Measurements from ENCODE around the gene ACP3.

Gene ACP3

GRCh38 chr3:132315851-132316250 is 1.4 kb upstream of the ACP3 start:
- DNase-seq (ENCODE audit: low read depth in 2 of 2): no peak

DNA sequence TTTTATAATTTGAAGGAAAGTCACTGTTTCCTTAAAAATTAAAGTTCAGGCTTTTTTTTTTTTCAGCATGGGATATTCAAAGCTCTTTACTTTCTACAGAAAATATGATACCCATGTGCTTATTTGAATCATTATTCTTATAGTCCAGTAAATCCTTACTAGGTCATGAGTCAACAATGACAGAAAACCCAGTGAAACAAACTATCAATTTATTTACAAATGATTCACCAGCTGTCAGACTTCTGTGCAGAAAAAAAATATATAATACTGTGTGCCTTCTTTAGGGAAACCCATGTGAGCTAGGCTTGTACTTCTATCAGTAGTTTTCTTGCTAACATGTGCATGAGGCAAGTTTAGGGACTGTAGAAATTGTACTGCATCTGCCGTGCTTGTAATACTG is 1.2 kb downstream of the ACP3 start:
- DNase-seq (ENCODE audit: low read depth in 2 of 2): no peak

DNA sequence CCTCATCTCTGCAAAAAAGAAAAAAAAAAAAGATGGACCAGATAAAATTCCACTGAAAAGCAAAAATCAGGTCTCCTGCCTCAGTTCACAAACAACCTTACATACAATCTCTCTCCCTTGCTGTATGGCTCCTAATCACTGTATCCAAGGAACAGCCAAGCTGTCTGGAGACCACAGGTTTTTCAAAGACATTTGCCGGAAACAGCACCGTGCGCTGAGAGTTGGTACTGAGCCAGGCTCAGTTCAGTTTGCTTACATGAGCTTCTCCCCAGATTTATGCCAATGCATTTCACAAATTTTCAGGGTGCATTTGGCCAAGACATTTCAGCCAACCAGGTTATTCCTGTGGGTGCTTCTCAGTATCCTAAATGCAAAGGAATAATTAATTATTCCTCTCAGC is 4.1 kb downstream of the ACP3 start:
- DNase-seq (ENCODE audit: low read depth in 2 of 2): no peak

DNA sequence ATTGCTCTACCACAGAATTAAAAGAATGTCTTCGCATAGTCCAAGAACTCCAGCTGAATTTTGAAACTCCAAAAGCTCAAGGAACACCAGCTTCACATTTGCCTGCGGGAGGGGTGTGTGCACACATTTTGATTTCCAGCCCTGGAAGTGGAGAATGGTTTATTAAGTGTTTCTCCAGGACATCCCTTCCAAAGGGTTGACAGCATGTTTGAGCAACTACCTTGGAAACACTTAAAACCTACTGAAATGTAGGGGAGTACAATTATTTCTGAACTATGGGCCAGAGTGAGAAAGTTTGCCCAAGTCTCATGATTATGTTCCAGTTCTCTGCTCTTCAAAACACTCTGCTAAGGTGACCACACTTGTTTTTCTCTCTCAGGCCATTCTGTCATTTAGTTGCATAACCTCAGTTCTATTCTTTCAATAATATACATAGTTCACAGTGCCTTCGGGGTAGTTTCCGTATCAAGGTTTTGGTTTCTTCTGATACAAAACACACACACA is 7.9 kb downstream of the ACP3 start:
- DNase-seq (ENCODE audit: low read depth in 2 of 2): no peak

DNA sequence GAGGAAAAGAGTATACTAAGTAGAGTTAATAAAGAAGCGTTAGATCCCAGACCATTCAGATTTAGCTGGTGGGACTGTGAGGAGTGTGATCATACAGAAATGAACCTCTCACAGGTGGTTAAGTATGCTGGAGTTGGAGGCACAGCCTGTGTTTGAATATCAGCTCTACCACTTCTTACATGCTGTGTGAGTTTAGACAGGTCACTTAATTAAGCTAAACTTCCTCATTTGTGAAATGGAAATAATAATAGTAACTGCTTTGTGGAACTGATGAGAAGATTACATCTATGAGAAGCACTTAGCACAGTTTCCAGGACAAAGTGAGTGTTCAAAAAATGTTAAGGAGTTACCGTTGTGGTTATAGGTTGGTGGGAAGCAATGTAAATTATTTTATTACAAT is 8.4 kb downstream of the ACP3 start:
- no peak for DNase-seq (ENCODE audit: low read depth in 2 of 2)

- no peak for DNase-seq (ENCODE audit: low read depth in 2 of 2)
Observed at GRCh38 chr3:132326251-132326650, 9.0 kb downstream of the ACP3 start.

- no peak for DNase-seq (ENCODE audit: low read depth in 2 of 2)
Observed at GRCh38 chr3:132332082-132332481, 14.9 kb downstream of the ACP3 start.

GRCh38 chr3:132332508-132332907 is 15.3 kb downstream of the ACP3 start:
- no peak for DNase-seq (ENCODE audit: low read depth in 2 of 2)

DNA sequence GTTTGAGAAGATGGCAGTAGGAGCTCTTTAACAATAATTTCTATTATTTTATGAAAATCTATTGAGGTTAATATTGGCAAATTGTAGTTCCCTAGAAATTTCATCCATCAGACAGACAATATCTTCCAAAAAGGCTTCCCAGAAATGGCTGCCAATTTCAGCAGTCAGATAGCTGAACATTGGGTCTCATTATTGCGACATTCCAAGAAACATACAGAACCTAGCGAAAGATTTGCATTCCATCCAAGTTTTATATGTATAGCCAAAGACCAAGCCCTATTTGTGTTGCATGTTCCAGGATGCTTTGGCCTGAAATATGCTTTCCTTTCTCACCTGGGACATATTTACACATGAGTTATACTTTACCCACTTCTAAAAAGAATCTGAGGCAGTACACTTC is 24.5 kb downstream of the ACP3 start:
- no peak for DNase-seq (ENCODE audit: low read depth in 2 of 2)

GRCh38 chr3:132342183-132342582 is 25.0 kb downstream of the ACP3 start:
- DNase-seq (ENCODE audit: low read depth in 2 of 2): no peak

- DNase-seq (ENCODE audit: low read depth in 2 of 2): no peak
Observed at GRCh38 chr3:132342610-132343009, 25.4 kb downstream of the ACP3 start.

DNA sequence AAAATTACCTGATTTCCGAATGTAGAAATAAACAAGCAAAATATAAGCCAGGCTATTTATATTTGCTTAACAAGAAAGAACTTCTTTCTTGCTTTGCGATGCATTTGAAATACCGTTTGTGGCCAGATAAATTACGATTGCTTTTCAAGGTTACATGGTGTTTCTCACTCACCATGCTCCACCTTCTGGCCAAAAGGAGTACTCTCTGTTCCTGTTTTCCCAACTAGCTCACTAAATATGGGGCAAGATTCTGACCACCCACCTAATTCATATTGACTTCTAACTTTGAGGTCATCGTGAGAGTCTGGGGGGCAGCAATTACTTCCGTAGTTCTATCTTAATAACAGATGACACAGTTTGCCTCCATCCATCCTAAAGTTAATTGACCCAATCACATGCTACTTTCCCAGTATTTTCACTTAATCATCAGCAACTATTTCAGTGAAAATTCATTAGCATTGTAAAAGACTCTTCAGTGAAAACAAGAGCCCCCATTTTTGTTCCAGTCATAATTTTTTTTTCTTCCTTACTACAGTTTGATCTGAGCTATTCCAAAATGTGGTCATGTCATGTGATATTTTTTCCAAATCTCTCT is 25.9 kb downstream of the ACP3 start:
- no peak for DNase-seq (ENCODE audit: low read depth in 2 of 2)

DNA sequence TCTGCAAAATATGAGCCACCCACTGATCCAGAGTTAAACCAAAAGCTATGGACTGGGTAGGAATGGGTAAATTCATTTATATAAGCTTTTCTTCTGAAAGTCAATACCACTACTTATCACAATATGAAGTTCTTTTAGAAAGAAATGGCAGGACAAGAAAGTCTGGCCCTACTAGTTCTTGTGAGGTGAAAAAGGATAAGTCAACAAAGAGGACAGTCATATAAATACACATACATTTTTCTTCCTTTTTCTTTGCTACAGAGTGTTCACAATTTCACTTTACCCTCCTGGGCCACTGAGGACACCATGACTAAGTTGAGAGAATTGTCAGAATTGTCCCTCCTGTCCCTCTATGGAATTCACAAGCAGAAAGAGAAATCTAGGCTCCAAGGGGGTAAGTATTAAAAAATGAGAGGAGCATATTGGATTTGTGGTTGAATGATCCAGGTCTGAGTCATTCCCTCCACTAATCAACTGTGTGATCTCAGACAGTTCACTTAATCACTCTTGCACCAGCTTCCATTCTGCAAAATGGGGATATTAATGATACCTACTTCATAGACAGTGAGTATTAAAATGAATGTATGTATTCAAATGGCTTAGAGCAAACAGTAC is 27.6 kb downstream of the ACP3 start:
- DNase-seq (ENCODE audit: low read depth in 2 of 2): no peak

DNA sequence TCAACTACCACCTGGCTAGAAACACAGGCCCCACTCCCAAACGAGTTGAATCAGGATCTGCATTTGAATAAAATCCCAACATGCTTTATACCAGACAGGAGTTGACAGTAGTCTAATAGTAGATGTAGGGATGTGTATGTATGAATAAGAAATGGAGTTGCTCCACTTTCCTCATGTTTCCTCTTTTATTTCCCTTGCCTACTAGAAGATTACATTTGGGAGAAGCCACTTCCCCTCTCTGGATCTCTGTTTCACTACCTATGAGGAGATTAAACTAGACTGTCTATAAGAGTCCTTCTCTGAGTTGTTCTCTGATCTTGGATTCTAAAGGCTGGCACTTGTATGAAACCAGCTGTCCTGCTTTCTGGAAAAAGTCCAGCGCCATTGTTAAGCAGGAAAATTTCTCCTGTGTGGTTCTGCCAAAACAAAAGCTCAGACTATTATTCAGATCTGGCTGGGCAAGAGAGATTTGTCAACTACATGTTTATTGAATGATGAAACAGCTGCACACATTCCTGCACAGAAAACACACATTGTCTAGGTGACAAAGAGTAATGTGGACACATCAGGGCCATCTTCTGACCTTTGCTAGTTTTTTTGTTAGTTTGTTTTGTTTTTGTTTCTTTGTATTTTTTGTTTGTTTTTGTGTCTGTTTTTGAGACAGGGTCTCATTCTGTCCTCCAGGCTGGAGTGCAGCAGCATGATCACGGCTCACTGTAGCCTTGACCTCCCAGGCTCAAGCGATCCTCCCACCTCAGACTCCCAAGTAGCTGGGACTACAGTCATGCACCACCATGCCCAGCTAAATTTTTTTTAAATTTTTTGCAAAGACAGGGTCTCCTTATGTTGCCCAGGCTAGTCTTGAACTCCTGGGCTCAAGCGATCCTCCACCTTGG is 29.9 kb downstream of the ACP3 start:
- no peak for DNase-seq (ENCODE audit: low read depth in 2 of 2)

DNA sequence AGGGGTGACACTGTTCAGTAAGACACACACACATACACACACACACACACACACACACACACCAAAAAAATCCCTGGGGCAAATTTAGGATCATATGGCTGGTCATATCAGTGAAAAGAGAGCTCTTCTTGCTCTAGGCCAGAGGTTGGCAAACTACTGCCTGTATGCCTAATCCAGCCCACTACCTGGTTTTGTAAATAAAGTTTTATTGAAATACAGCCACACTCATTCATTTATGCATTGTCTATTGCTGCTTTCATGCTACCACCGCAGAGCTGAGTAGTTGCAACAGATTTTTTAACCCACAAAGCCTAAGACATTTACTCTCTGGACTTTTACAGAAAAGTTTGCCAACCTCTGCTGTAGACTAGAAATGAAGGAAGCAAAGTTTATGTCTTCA is 30.6 kb downstream of the ACP3 start:
- no peak for DNase-seq (ENCODE audit: low read depth in 2 of 2)

DNA sequence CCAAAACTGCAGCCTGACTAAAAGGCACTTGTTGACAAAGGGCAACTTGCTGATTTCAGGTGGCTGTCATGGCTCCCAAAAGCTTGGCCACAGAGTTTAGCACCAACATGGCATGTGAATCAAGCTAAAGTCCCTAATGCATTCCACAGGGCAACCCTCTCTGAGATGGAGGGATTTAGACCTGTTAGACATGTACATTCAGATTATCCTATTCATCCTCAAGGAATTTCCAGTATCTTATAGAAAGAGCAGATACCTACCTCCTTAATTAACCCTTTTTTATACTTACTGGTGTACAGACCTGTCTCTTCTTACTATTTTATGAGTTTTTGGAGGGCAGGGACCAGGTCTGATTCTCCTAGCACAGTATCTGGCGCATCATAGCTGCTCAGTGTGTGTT is 31.3 kb downstream of the ACP3 start:
- no peak for DNase-seq (ENCODE audit: low read depth in 2 of 2)

- DNase-seq (ENCODE audit: low read depth in 2 of 2): no peak
Observed at GRCh38 chr3:132350814-132351213, 33.6 kb downstream of the ACP3 start.

DNA sequence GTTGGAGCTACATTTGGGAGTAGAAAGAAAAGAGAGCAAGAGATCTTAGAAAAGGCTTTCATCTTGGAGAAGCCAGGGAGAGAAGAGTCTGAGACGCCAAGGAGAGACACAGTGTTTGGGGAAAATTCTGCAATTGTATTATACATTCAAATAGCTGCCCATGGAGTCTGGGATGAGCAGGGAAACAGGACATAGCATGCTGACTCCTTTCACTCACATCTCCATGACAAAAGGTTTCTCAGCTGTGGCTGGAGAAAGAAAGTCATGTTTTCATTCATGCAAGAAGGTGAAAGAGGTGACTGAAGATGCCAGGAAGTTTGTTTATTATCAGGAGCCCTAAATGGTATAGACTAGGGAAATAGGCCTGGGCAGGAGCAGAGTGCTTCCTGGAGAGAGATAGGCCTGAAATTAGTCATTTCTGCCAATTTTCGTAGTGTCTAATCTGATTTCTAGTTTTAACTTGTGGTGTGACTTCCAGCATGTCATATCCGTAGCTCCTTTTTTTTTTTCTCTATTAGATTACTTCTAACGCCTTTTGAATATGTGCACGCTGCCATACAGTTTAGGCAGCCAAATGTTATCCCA is 34.1 kb downstream of the ACP3 start:
- no peak for DNase-seq (ENCODE audit: low read depth in 2 of 2)

- DNase-seq (ENCODE audit: low read depth in 2 of 2): peak; percentile 28 to 47
Observed at GRCh38 chr3:132352556-132353143, 35.4 kb downstream of the ACP3 start.

DNA sequence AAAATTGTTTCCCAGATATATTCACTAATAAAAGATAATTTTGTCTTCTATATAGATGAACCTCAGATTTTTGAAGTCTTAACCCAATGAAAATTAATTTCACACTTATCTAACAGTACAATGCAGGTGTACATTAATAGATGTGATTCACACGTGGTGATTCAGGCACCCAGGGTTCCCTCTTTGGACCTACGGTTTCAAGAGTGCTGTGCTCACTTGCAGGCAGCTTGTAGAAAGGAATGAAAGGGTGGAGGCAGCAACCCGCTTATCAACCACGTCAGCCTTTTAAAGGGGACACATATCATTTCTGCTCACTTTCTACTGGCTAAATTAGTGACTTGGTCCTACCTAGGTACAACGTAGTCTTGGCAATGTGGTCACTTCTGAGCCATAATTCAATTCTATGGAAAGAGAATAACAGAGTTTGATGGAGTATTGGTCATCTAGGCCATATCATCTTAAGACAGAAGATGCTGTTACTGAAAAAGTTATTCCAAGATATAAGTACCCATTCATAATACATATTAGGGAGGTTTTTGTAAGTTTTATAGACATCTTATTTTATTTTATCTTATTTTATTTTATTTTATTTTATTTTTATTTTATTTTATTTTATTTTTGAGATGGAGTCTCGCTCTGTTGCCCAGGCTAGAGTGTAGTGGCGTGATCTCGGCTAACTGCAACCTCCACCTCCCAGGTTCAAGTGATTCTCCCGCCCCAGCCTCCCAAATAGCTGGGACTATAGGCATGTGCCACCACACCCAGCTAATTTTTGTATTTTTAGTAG is 37.9 kb downstream of the ACP3 start:
- no peak for DNase-seq (ENCODE audit: low read depth in 2 of 2)

DNA sequence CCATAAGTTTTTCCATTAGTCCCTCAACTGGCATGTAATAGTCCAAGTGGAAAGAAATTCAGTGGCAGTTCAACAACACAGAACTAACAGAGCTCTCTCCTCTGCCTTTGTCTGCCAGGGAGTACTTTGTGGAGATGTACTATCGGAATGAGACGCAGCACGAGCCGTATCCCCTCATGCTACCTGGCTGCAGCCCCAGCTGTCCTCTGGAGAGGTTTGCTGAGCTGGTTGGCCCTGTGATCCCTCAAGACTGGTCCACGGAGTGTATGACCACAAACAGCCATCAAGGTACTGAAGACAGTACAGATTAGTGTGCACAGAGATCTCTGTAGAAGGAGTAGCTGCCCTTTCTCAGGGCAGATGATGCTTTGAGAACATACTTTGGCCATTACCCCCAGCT is 39.4 kb downstream of the ACP3 start:
- DNase-seq (ENCODE audit: low read depth in 2 of 2): no peak

Data from stimulated activated CD8-positive, alpha-beta memory T cell treated with anti-CD3 and anti-CD28 coated beads, Interleukin-7, amount 100 ng/mL, for 4 hours (primary cell).